ENCODE results near the gene HCN2. TPM values are rescaled to one million over a fixed set of nuclear protein-coding genes. Genes with fewer than 3 reads are reported as not detected.

Gene HCN2
- total and polyA plus RNA-seq, 9 of the 15 experiments (the other 6 are each of a cell fraction or from before 2014, with no cell fraction given), result 0.29 to 4.2 (median 0.82) TPM; not detected in 2

- TF ChIP-seq ZNF407 (IDR thresholded peaks at IDR 0.05; ENCODE audit: low read depth) (peak; percentile 79), SPI1 (IDR thresholded peaks at IDR 0.05; ENCODE audit: borderline replicate concordance, low read depth, low read length) (no peak), GTF2E2 (tag; IDR thresholded peaks at IDR 0.05) (peak; percentile 88), ZNF282 (CRISPR knock-in tag; IDR thresholded peaks at IDR 0.05) (no peak), RBM17 (IDR thresholded peaks at IDR 0.05; ENCODE audit: borderline replicate concordance, low read depth, low read length) (no peak), HOMEZ (CRISPR knock-in tag; IDR thresholded peaks at IDR 0.05) (no peak), BRF1 (IDR thresholded peaks at IDR 0.05; ENCODE audit: borderline replicate concordance, extremely low read depth, insufficient read length) (no peak), OTX1 (CRISPR knock-in tag; IDR thresholded peaks at IDR 0.05) (no peak), ZBTB34 (CRISPR knock-in tag; IDR thresholded peaks at IDR 0.05) (no peak)
Measured at GRCh38 chr19:572140-572742, 17.4 kb upstream of the HCN2 start, which contains the start of gene BSG (continued).
